Choroid plexus epithelial cell (primary cell): ENCODE data around the gene NARS2.
"Not testable (repeated sequence)": the region's sequence is repeated elsewhere in the genome, so short reads cannot be mapped to it uniquely, and the experiment has no call there.

Experiments used
- DNase-seq: peaks from one replicate; pipeline ENCODE4 v3.0.0-alpha.2; 2010; ENCODE audit warnings: low read depth
- H3K4me3 ChIP-seq: 2 replicates; pipeline ENCODE4 v1.5.1; 2011; ENCODE audit warnings: low read depth, mild to moderate bottlenecking, control low read depth, low read length, moderate library complexity
- CTCF ChIP-seq: conservative IDR thresholded peaks from 2 replicates; pipeline ENCODE4 v1.5.1; 2011; ENCODE audit warnings: low read depth, mild to moderate bottlenecking, control low read depth, inconsistent platforms, low read length, moderate library complexity

The NARS2 gene

GRCh38 chr11:78607696-78608095 is 33.0 kb upstream of the NARS2 start:
- no peak overlapping the region for H3K4me3 ChIP-seq
- no peak for DNase-seq
- no peak for TF ChIP-seq CTCF

GRCh38 chr11:78606667-78607066 is 32.0 kb upstream of the NARS2 start:
- no peak overlapping the region for H3K4me3 ChIP-seq
- TF ChIP-seq CTCF, result no peak
- DNase-seq, result no peak

GRCh38 chr11:78605296-78605695 is 30.6 kb upstream of the NARS2 start:
- H3K4me3 ChIP-seq, result no peak overlapping the region
- peak; percentile 4 for DNase-seq
- no peak for TF ChIP-seq CTCF

GRCh38 chr11:78603792-78604191 is 29.1 kb upstream of the NARS2 start:
- no peak overlapping the region for H3K4me3 ChIP-seq
- DNase-seq, result no peak
- TF ChIP-seq CTCF, result no peak

- not testable (repeated sequence) for DNase-seq, H3K4me3 ChIP-seq
Measured at GRCh38 chr11:78602771-78603170, 28.1 kb upstream of the NARS2 start.

- DNase-seq, result not testable (repeated sequence)
Measured at GRCh38 chr11:78601066-78601465, 26.4 kb upstream of the NARS2 start.

GRCh38 chr11:78597579-78597978 is 22.9 kb upstream of the NARS2 start:
- not testable (repeated sequence) for DNase-seq

More at GRCh38 chr11:78601066-78601465, 26.4 kb upstream of the NARS2 start:
- H3K4me3 ChIP-seq, result not testable (repeated sequence)

GRCh38 chr11:78595436-78596130 is 20.9 kb upstream of the NARS2 start:
- no peak for DNase-seq
- H3K4me3 ChIP-seq, result no peak overlapping the region
- no peak for TF ChIP-seq CTCF

More at GRCh38 chr11:78597579-78597978, 22.9 kb upstream of the NARS2 start:
- H3K4me3 ChIP-seq, result not testable (repeated sequence)
